ENCODE data around the gene AP2A2.

- TF ChIP-seq EZH2phosphoT487 (IDR thresholded peaks at IDR 0.05; ENCODE audit: borderline replicate concordance) (no peak), CTCF (conservative IDR thresholded peaks at IDR 0.05; ENCODE audit: low read length) (no peak)
These were observed 17.4 kb upstream of the AP2A2 start for GRCh38 chr11:908273-908672.

Measured in Loucy (cell line).